ENCODE results near the gene GSC2. TPM values are rescaled to one million over a fixed set of nuclear protein-coding genes. Genes with fewer than 3 reads are reported as not detected.

Gene GSC2
- total and polyA plus RNA-seq, 2 of the 4 experiments (the other 2 are of a cell fraction) = not detected

DNA sequence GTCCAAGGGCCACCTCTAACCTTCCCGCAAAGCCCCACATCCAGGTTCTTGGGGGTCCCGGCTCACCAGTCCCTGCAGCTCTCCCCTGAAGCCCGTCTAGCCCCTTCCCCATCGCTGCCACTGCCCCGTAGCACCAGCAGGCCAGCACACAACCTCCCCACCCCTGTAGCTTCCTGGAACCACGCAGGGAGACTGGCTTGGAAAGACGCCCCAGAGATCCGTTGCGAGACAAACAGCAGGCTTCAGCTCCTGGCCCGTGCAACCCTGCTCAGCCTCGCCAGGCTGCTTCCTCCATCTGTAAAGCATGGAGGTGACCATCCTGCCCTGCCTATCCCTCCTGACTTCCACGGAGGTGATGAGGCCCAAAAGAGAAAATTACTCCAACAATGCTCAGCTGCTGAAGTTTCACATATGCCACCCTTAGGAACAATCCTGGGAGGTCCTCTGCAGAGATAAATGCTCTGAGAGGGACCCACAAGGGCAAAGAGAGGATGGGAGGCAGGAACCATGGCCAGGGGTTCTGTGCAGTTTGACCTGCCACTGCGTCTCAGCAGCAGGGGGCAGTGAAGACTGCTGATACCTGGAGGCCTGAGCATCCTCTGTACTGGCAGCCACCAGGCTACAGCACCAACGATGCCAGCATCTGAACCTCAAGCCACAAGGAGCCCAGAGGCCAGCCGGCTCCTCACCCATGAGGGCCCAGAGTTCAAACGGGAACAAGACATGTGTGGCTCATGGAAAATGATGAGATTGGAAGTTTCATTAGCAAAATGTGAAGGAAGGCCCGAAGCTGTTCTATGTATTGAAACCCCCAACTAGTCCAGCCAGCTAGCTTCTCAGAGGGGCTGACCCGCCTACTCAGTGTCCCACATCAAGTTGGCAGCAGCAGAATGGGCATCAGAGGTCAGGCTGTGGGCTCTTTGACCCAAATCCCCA lies 44.0 kb downstream of the GSC2 start:
- H3K4me2 ChIP-seq (ENCODE audit: low read depth, low read length) = no peak overlapping the region
- H3K4ac ChIP-seq (ENCODE audit: low read depth, low read length) = no peak overlapping the region; the same call in 1 of the 2 replicates
- H3K36me3 ChIP-seq (ENCODE audit: control insufficient read depth, insufficient read depth, low read length) = no peaks in the 10 kb centered on the region
- H4K8ac ChIP-seq (ENCODE audit: low read depth in 2 of 2, low read length in 2 of 2) = no peak overlapping the region
- H2BK15ac ChIP-seq (ENCODE audit: low read depth, low read length) = no peak overlapping the region
- no peak overlapping the region for H2AFZ ChIP-seq (replicated peaks; ENCODE audit: low read length, poor library complexity)
- intact Hi-C loops (cut with micrococcal nuclease) = no loop called here
- no peak overlapping the region for H3K18ac ChIP-seq (ENCODE audit: low read depth, low read length)
- H4K91ac ChIP-seq (ENCODE audit: insufficient read depth, low read depth, low read length) = no peak overlapping the region
- no peak overlapping the region for H3K14ac ChIP-seq (replicated peaks; ENCODE audit: low read depth, low read length)
- no peak overlapping the region for H4K5ac ChIP-seq (ENCODE audit: low read depth, low read length)
- no peaks in the 10 kb centered on the region for H3K9me3 ChIP-seq (ENCODE audit: control insufficient read depth, insufficient read depth, low read length)
- H4K20me1 ChIP-seq (ENCODE audit: insufficient read depth, low read length) = peaks cover 87% of the 10 kb centered on the region
- H3K27ac ChIP-seq (ENCODE audit: insufficient read depth, low read length) = no peak overlapping the region
- peaks cover 20 to 85% of the 10 kb centered on the region in 2 experiments for H3K79me1 ChIP-seq (ENCODE audit: low read depth in 1 of 2, low read length in 2 of 2)
- no peak for ATAC-seq (ENCODE audit: low read depth)
- no peak overlapping the region for H2AK9ac ChIP-seq (replicated peaks; ENCODE audit: low read depth, low read length, poor library complexity)
- H2BK20ac ChIP-seq (ENCODE audit: low read depth, low read length) = no peak overlapping the region
- no peak overlapping the region for H3K4me3 ChIP-seq (ENCODE audit: insufficient read depth, low read depth, low read length)
- no peak overlapping the region for H2BK5ac ChIP-seq (ENCODE audit: low read depth, low read length, poor library complexity, severe bottlenecking)
- CTCF ChIA-PET = no interaction called here
- H3K9ac ChIP-seq (ENCODE audit: low read depth, low read length) = no peak overlapping the region
- in situ Hi-C loops (cut with MboI; ENCODE audit: low sequenced_read_pairs) = no loop called here
- WGBS, 2 experiments (ENCODE audit: extremely low coverage in 2 of 2, insufficient read length in 1 of 2) = 90% methylated on average over 4 of the region's 18 CpGs; no CpG with 5 or more reads in 1 of the 2 experiments
- no peak overlapping the region for H3K23ac ChIP-seq (ENCODE audit: low read depth, low read length)
- no peak overlapping the region for H2BK120ac ChIP-seq (ENCODE audit: low read depth, low read length)
- no TSS peak for BruUV-seq (replicated peaks)
- POLR2A ChIA-PET (ENCODE audit: unreplicated experiment) = no interaction called here
- TF ChIP-seq, protein P1, sequence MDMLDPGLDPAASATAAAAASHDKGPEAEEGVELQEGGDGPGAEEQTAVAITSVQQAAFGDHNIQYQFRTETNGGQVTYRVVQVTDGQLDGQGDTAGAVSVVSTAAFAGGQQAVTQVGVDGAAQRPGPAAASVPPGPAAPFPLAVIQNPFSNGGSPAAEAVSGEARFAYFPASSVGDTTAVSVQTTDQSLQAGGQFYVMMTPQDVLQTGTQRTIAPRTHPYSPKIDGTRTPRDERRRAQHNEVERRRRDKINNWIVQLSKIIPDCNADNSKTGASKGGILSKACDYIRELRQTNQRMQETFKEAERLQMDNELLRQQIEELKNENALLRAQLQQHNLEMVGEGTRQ (IDR thresholded peaks at IDR 0.05; ENCODE audit: low read depth, low read length) = no peak
- TF ChIP-seq POLR2A (IDR thresholded peaks at IDR 0.05; ENCODE audit: low read depth, low read length) (no peak), RAD21 (IDR thresholded peaks at IDR 0.05; ENCODE audit: low read length) (peak; percentile 20; the same call in 1 of the 2 replicates)
- H3K27me3 ChIP-seq (ENCODE audit: control insufficient read depth, insufficient read depth, low read length) = no peaks in the 10 kb centered on the region
- dilution Hi-C loops (cut with HindIII; ENCODE audit: low sequenced_read_pairs, unreplicated experiment) = no loop called here
- no peak for DNase-seq
- H3K56ac ChIP-seq (ENCODE audit: extremely low read depth, insufficient read depth, low read length) = no peak overlapping the region
- peaks cover 24% of the 10 kb centered on the region for H3K9me1 ChIP-seq (ENCODE audit: insufficient read depth, low read length)
- H2AK5ac ChIP-seq (ENCODE audit: low read depth, low read length) = no peak overlapping the region
- peaks cover 23% of the 10 kb centered on the region for H3K4me1 ChIP-seq (ENCODE audit: control insufficient read depth, insufficient read depth, low read length)

All from IMR-90 (cell line).